Measurements from ENCODE around the gene USP5. TPM values are rescaled to one million over a fixed set of nuclear protein-coding genes. Genes with fewer than 3 reads are reported as not detected.
"Not testable (repeated sequence)": the region's sequence is repeated elsewhere in the genome, so short reads cannot be mapped to it uniquely, and the experiment has no call there.

Gene USP5
- total and polyA plus RNA-seq, 2 donors (not counting 3 experiments of a cell fraction or from before 2014, with no cell fraction given), result 68.9 to 135 TPM

- dilution Hi-C loops (cut with MboI; ENCODE audit: extremely low pct_ligation_motif_present, low sequenced_read_pairs), result no loop called here
- no peak overlapping the region for H3K27ac ChIP-seq (ENCODE audit: insufficient read depth, low read depth, low read length)
- POLR2A ChIA-PET, result interaction anchor here (1.4 kb wide), 1 partner anchor 38 kb away, joined by 3 read pairs; the partner anchor contains the start of gene TPI1
Measured at GRCh38 chr12:6905414-6906040, 53.6 kb downstream of the USP5 start.

GRCh38 chr12:6908141-6908540 lies 56.2 kb downstream of the USP5 start:
- dilution Hi-C loops (cut with MboI; ENCODE audit: extremely low pct_ligation_motif_present, low sequenced_read_pairs); FAIRE-seq; POLR2A ChIA-PET: not testable (repeated sequence)

More at GRCh38 chr12:6905414-6906040, 53.6 kb downstream of the USP5 start:
- Histone ChIP-seq H3K9me1 (replicated peaks; ENCODE audit: control insufficient read depth, extremely low read depth, insufficient read depth, low read length) (no peaks in the 10 kb centered on the region), H3K27me3 (ENCODE audit: control insufficient read depth in 2 of 2, insufficient read depth in 2 of 2, low read length in 2 of 2) (no peaks in the 10 kb centered on the region), H3K4me3 (replicated peaks in 1 of 3; ENCODE audit: insufficient read depth in 1 of 3, low read depth in 1 of 3, low read length in 3 of 3) (no peak overlapping the region), H4K20me1 (replicated peaks; ENCODE audit: control insufficient read depth, extremely low read depth, insufficient read depth, low read length) (no peaks in the 10 kb centered on the region), H3K79me2 (ENCODE audit: control insufficient read depth, insufficient read depth, low read length) (no peaks in the 10 kb centered on the region), H2AFZ (ENCODE audit: low read depth, low read length) (peak overlapping the region; percentile 83), H3K4me2 (ENCODE audit: insufficient read depth, low read length) (no peak overlapping the region), H3K4me1 (ENCODE audit: control insufficient read depth, extremely low read depth, insufficient read depth, low read length) (peaks cover 7% of the 10 kb centered on the region), H3K9me3 (replicated peaks; ENCODE audit: control insufficient read depth, insufficient read depth, low read length) (no peaks in the 10 kb centered on the region), H3K9ac (replicated peaks; ENCODE audit: extremely low read depth, insufficient read depth, low read length) (no peak overlapping the region), H3K36me3 (ENCODE audit: control insufficient read depth in 2 of 2, extremely low read depth in 1 of 2, insufficient read depth in 2 of 2, low read length in 2 of 2) (no peaks in the 10 kb centered on the region)
- no TSS peak for BruUV-seq (replicated peaks)
- CTCF ChIA-PET, result interaction anchor here (0.9 to 2.2 kb wide), 5 partner anchors 13 to 36 kb away, joined by 3 to 8 read pairs (median 5); partner anchors contain the start of gene SPSB2
- intact Hi-C loops (cut with micrococcal nuclease), result no loop called here
- no peak for TF ChIP-seq MYC (IDR thresholded peaks at IDR 0.05; ENCODE audit: low read depth, low read length)
- no peak for TF ChIP-seq POLR2AphosphoS5 (IDR thresholded peaks at IDR 0.05; ENCODE audit: insufficient read depth, low read depth, low read length)
- TF ChIP-seq EZH2 (IDR thresholded peaks at IDR 0.05; ENCODE audit: borderline replicate concordance, low read depth, low read length, severe bottlenecking), result no peak
- TF ChIP-seq FOS (IDR thresholded peaks at IDR 0.05; ENCODE audit: borderline replicate concordance, insufficient read depth, low read length), result no peak
- TF ChIP-seq MAX (IDR thresholded peaks at IDR 0.05; ENCODE audit: insufficient read depth, insufficient read length), result no peak
- FAIRE-seq (no peak), DNase-seq (ENCODE audit: low read depth, low spot score) (no peak)

More at GRCh38 chr12:6908141-6908540, 56.2 kb downstream of the USP5 start:
- H3K36me3 ChIP-seq (ENCODE audit: control insufficient read depth in 2 of 2, extremely low read depth in 1 of 2, insufficient read depth in 2 of 2, low read length in 2 of 2); H3K27me3 ChIP-seq (ENCODE audit: control insufficient read depth in 2 of 2, insufficient read depth in 2 of 2, low read length in 2 of 2); H3K4me1 ChIP-seq (ENCODE audit: control insufficient read depth, extremely low read depth, insufficient read depth, low read length); H4K20me1 ChIP-seq (replicated peaks; ENCODE audit: control insufficient read depth, extremely low read depth, insufficient read depth, low read length); intact Hi-C loops (cut with micrococcal nuclease); BruUV-seq (replicated peaks); H3K9me3 ChIP-seq (replicated peaks; ENCODE audit: control insufficient read depth, insufficient read depth, low read length); H3K4me2 ChIP-seq (ENCODE audit: insufficient read depth, low read length); H3K9me1 ChIP-seq (replicated peaks; ENCODE audit: control insufficient read depth, extremely low read depth, insufficient read depth, low read length); H3K27ac ChIP-seq (ENCODE audit: insufficient read depth, low read depth, low read length); H3K79me2 ChIP-seq (ENCODE audit: control insufficient read depth, insufficient read depth, low read length); H3K4me3 ChIP-seq (replicated peaks in 1 of 3; ENCODE audit: insufficient read depth in 1 of 3, low read depth in 1 of 3, low read length in 3 of 3); H2AFZ ChIP-seq (ENCODE audit: low read depth, low read length); H3K9ac ChIP-seq (replicated peaks; ENCODE audit: extremely low read depth, insufficient read depth, low read length); DNase-seq (ENCODE audit: low read depth, low spot score): not testable (repeated sequence)
- CTCF ChIA-PET, result interaction anchor here (1.2 to 1.9 kb wide), 3 partner anchors 16 to 36 kb away, joined by 3 to 10 read pairs (median 4); no protein-coding TSS in a partner anchor
